Keratinocyte (primary cell): ENCODE measurements around the gene TENM4. TPM values are rescaled to one million over a fixed set of nuclear protein-coding genes. Genes with fewer than 3 reads are reported as not detected.

Experiments
- DNase-seq: peaks from one replicate; pipeline ENCODE4 v3.0.0-alpha.2; 2011; ENCODE audit warnings: low read depth, missing footprints, low spot score
- FAIRE-seq: peaks from 2 replicates; lab custom pipeline; 2011; peaks lifted over from hg19 to GRCh38; lab: Jason Lieb, UNC
- H2AFZ ChIP-seq: 2 replicates; pipeline ENCODE4 v1.6.0; 2012; ENCODE audit warnings: low read length, control low read depth, inconsistent platforms; ENCODE audit not compliant: control insufficient read depth
- H3K27ac ChIP-seq: 2 replicates; pipeline ENCODE4 v1.5.1; 2011; ENCODE audit warnings: low read length; ENCODE audit not compliant: control insufficient read depth, insufficient read depth
- H3K27me3 ChIP-seq: 3 replicates; pipeline ENCODE4 v1.6.0; 2011; ENCODE audit warnings: low read length; ENCODE audit not compliant: control insufficient read depth, insufficient read depth; ENCODE audit errors: extremely low read depth
- H3K36me3 ChIP-seq, 2 experiments: 2 replicates in 1 of 2; 3 replicates in 1 of 2; pipeline ENCODE4 v1.5.1; 2011; ENCODE audit warnings: low read length in 2 of 2, mild to moderate bottlenecking in 1 of 2; ENCODE audit not compliant: control insufficient read depth in 2 of 2, insufficient read depth in 2 of 2; ENCODE audit errors: extremely low read depth in 1 of 2
- H3K4me1 ChIP-seq: 3 replicates; pipeline ENCODE4 v1.5.1; 2011; ENCODE audit warnings: low read length; ENCODE audit not compliant: control insufficient read depth, insufficient read depth; ENCODE audit errors: extremely low read depth
- H3K4me2 ChIP-seq: 3 replicates; pipeline ENCODE4 v1.6.0; 2011; ENCODE audit warnings: low read depth, low read length; ENCODE audit not compliant: control insufficient read depth, insufficient read depth; ENCODE audit errors: extremely low read depth
- H3K4me3 ChIP-seq, 3 experiments: fragments of 200-600 bp in 1 of 3; sonication (generic) in 1 of 3; 2 replicates in 2 of 3; 3 replicates in 1 of 3; pipeline ENCODE4 v1.5.1; 2011 to 2016; ENCODE audit warnings: low read length in 3 of 3, mild to moderate bottlenecking in 3 of 3, control low read depth in 2 of 3, inconsistent platforms in 1 of 3, low read depth in 1 of 3, mixed read lengths in 1 of 3, mixed run types in 1 of 3, moderate library complexity in 1 of 3; ENCODE audit not compliant: control insufficient read depth in 2 of 3, insufficient read depth in 2 of 3; ENCODE audit errors: extremely low read depth in 1 of 3
- H3K79me2 ChIP-seq: 2 replicates; pipeline ENCODE4 v1.6.0; 2012; ENCODE audit warnings: low read length; ENCODE audit not compliant: control insufficient read depth, insufficient read depth
- H3K9ac ChIP-seq: 3 replicates; pipeline ENCODE4 v1.6.0; 2011; ENCODE audit warnings: low read length; ENCODE audit not compliant: control insufficient read depth, insufficient read depth; ENCODE audit errors: extremely low read depth
- H3K9me1 ChIP-seq: 3 replicates; pipeline ENCODE4 v1.6.0; 2011; ENCODE audit warnings: low read length; ENCODE audit not compliant: control insufficient read depth, insufficient read depth; ENCODE audit errors: extremely low read depth
- H3K9me3 ChIP-seq: 2 replicates; pipeline ENCODE4 v1.5.1; 2012; ENCODE audit warnings: low read depth, low read length; ENCODE audit not compliant: control insufficient read depth
- H4K20me1 ChIP-seq: 3 replicates; pipeline ENCODE4 v1.6.0; 2011; ENCODE audit warnings: low read length; ENCODE audit not compliant: control insufficient read depth, insufficient read depth; ENCODE audit errors: extremely low read depth
- CTCF ChIP-seq, 3 experiments: IDR thresholded peaks in 1 of 3; conservative IDR thresholded peaks in 1 of 3; optimal IDR thresholded peaks in 1 of 3; 2 replicates in 2 of 3; 3 replicates in 1 of 3; pipeline versions ENCODE3 to v1.5.1; 2011; ENCODE audit warnings: low read length in 3 of 3, mild to moderate bottlenecking in 3 of 3, moderate library complexity in 2 of 3, control low read depth in 1 of 3, inconsistent platforms in 1 of 3; ENCODE audit not compliant: insufficient read depth in 2 of 3; ENCODE audit errors: extremely low read depth in 1 of 3
- EZH2 ChIP-seq: IDR thresholded peaks from one replicate; pipeline ENCODE4 v1.6.1; 2012; ENCODE audit warnings: inconsistent platforms, mild to moderate bottlenecking, low read length, moderate library complexity
- dilution Hi-C: fragments of 300-500 bp; cut with MboI; formaldehyde crosslinking; loops from one replicate; pipeline ENCODE4 v1.7.0; 2020; ENCODE audit warnings: low sequenced_read_pairs; ENCODE audit not compliant: extremely low pct_ligation_motif_present
- polyA plus RNA-seq, 5 experiments: library from polyadenylated mRNA; depleted of rRNA in 3 of 5; stranded (reverse) in 3 of 5; stranded (forward) in 1 of 5; unstranded in 1 of 5; fragments of >200 nt; gene quantifications; 1 replicate in 1 of 5; 2 replicates in 3 of 5; 3 replicates in 1 of 5; pipeline versions ENCODE4 v1.2.1 to v1.2.3, GENCODE V29; 2011 to 2012; ENCODE audit warnings: missing spikeins in 2 of 5, low read depth in 1 of 5, low replicate concordance in 1 of 5

The TENM4 gene
- polyA plus RNA-seq, 1 donor (not counting 4 experiments of a cell fraction or from before 2014, with no cell fraction given), result 3.5 TPM

DNA sequence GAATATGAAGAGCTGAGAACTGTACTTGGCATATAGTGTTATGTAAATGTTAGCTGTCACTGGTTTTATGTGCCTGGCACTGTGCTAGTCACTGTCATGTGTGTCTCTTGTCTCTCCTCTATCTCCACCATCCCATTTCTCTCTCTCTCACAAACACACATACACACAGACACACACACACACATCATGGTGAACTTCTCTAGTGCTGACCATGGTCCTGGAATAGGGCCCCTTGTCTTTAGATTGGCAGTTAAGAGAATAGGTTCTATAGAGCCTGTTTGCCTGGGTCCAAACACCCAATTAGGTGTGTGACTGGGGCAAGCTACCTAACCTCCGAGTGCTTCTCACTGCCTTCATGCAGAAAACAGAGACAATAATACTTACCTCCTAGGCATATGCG lies 756.5 kb downstream of the TENM4 start:
- H3K4me1 ChIP-seq, result peaks cover 8% of the 10 kb centered on the region
- H3K27me3 ChIP-seq, result no peaks in the 10 kb centered on the region
- no peak overlapping the region for H3K4me3 ChIP-seq
- H3K9me3 ChIP-seq, result no peaks in the 10 kb centered on the region
- no peaks in the 10 kb centered on the region for H3K9me1 ChIP-seq
- H3K27ac ChIP-seq, result no peak overlapping the region
- TF ChIP-seq EZH2, result no peak
- TF ChIP-seq CTCF (optimal IDR thresholded peaks at IDR 0.05 in 1 of 3, IDR thresholded peaks at IDR 0.05 in 1 of 3, conservative IDR thresholded peaks at IDR 0.05 in 1 of 3; ENCODE audit: extremely low read depth in 1 of 3, insufficient read depth in 2 of 3, low read length in 3 of 3), result no peak
- H2AFZ ChIP-seq, result no peak overlapping the region
- FAIRE-seq, result no peak
- H4K20me1 ChIP-seq, result no peaks in the 10 kb centered on the region
- peaks cover 0 to 2% of the 10 kb centered on the region in 2 experiments for H3K36me3 ChIP-seq
- H3K4me2 ChIP-seq, result no peak overlapping the region
- dilution Hi-C loops, result no loop called here
- no peak for DNase-seq
- no peak overlapping the region for H3K9ac ChIP-seq
- no peaks in the 10 kb centered on the region for H3K79me2 ChIP-seq

GRCh38 chr11:78683774-78684173 lies 757.1 kb downstream of the TENM4 start:
- dilution Hi-C loops, result no loop called here
- FAIRE-seq (no peak), DNase-seq (no peak)
- no peak overlapping the region for H3K9ac ChIP-seq
- no peaks in the 10 kb centered on the region for H3K9me1 ChIP-seq
- H4K20me1 ChIP-seq, result no peaks in the 10 kb centered on the region
- peaks cover 7% of the 10 kb centered on the region for H3K4me1 ChIP-seq
- H2AFZ ChIP-seq, result no peak overlapping the region
- H3K36me3 ChIP-seq, result peaks cover 0 to 2% of the 10 kb centered on the region in 2 experiments
- no peaks in the 10 kb centered on the region for H3K27me3 ChIP-seq
- H3K4me3 ChIP-seq, result no peak overlapping the region
- no peak overlapping the region for H3K27ac ChIP-seq
- TF ChIP-seq CTCF (optimal IDR thresholded peaks at IDR 0.05 in 1 of 3, IDR thresholded peaks at IDR 0.05 in 1 of 3, conservative IDR thresholded peaks at IDR 0.05 in 1 of 3; ENCODE audit: extremely low read depth in 1 of 3, insufficient read depth in 2 of 3, low read length in 3 of 3) (no peak), EZH2 (no peak)
- H3K79me2 ChIP-seq, result no peaks in the 10 kb centered on the region
- H3K9me3 ChIP-seq, result no peaks in the 10 kb centered on the region
- no peak overlapping the region for H3K4me2 ChIP-seq
